Gastroesophageal sphincter (tissue), 3 donors: Measurements from ENCODE around the gene EGFR.

Experiments used
- CTCF ChIP-seq, 4 experiments: fragments of 200-600 bp in 2 of 4; fragments of 450-650 bp in 2 of 4; sonication (generic) in 1 of 4; IDR thresholded peaks; one replicate each; pipeline ENCODE4 v1.5.1; 2017 to 2019; ENCODE audit warnings: antibody characterized with exemption in 4 of 4, mild to moderate bottlenecking in 2 of 4, moderate library complexity in 2 of 4
- EP300 ChIP-seq: sonication (generic); formaldehyde crosslinking; IDR thresholded peaks from one replicate; pipeline ENCODE4 v1.6.1; 2017; ENCODE audit warnings: antibody characterized with exemption, mild to moderate bottlenecking

- TF ChIP-seq CTCF (IDR thresholded peaks at IDR 0.05) (no peak), EP300 (no peak)
Measured at GRCh38 chr7:55140221-55140940, 121.6 kb downstream of the EGFR start.
